GM21367 (cell line): ENCODE data around the gene ABHD16B.

Experiments used
- ATAC-seq: cut with Tn5 transposase; IDR thresholded peaks from one replicate; pipeline ENCODE4 v1.9.1; 2021; ENCODE audit not compliant: unreplicated experiment

The ABHD16B gene

GRCh38 chr20:63894358-63895201 is 33.3 kb downstream of the ABHD16B start, which contains the start of gene DNAJC5:
DNAJC5 (plus strand) TSS chr20:63895126; CDS start chr20:63928346, 33,220 bp downstream.
- peak; percentile 64 for ATAC-seq

GRCh38 chr20:63895202-63895951 is 34.1 kb downstream of the ABHD16B start:
- no peak for ATAC-seq

- ATAC-seq: no peak
These were observed 34.6 kb downstream of the ABHD16B start for GRCh38 chr20:63895952-63896263.

GRCh38 chr20:63896264-63897105 is 35.2 kb downstream of the ABHD16B start:
- no peak for ATAC-seq

GRCh38 chr20:63897978-63898561 is 36.8 kb downstream of the ABHD16B start:
- no peak for ATAC-seq

- no peak for ATAC-seq
These were observed 37.7 kb downstream of the ABHD16B start for GRCh38 chr20:63898882-63899558.

GRCh38 chr20:63900413-63900812 is 39.1 kb downstream of the ABHD16B start:
- no peak for ATAC-seq

GRCh38 chr20:63903796-63904561 is 42.7 kb downstream of the ABHD16B start:
- no peak for ATAC-seq

- ATAC-seq: no peak
These were observed 46.8 kb downstream of the ABHD16B start for GRCh38 chr20:63908008-63908682.

- ATAC-seq: no peak
These were observed 49.9 kb downstream of the ABHD16B start for GRCh38 chr20:63911176-63911575.
